Muscle of leg (tissue), 11 donors: ENCODE results near the gene ACKR4. TPM values are rescaled to one million over a fixed set of nuclear protein-coding genes. Genes with fewer than 3 reads are reported as not detected.
"Not testable (repeated sequence)": the region's sequence is repeated elsewhere in the genome, so short reads cannot be mapped to it uniquely, and the experiment has no call there.

ENCODE experiments used
- DNase-seq: peaks from one replicate; pipeline ENCODE4 v3.0.0; 2013
- H3K27ac ChIP-seq: one replicate; pipeline ENCODE4 v1.5.1; 2013; ENCODE audit warnings: mild to moderate bottlenecking, low read length, control low read depth
- H3K27me3 ChIP-seq: one replicate; pipeline ENCODE4 v1.6.1; 2013; ENCODE audit warnings: low read length; ENCODE audit not compliant: control insufficient read depth, insufficient read depth
- H3K36me3 ChIP-seq: one replicate; pipeline ENCODE4 v1.6.1; 2013; ENCODE audit warnings: low read length; ENCODE audit not compliant: control insufficient read depth, insufficient read depth
- H3K4me1 ChIP-seq: one replicate; pipeline ENCODE4 v1.6.1; 2013; ENCODE audit warnings: low read length; ENCODE audit not compliant: control insufficient read depth, insufficient read depth
- H3K4me3 ChIP-seq: one replicate; pipeline ENCODE4 v1.5.1; 2013; ENCODE audit warnings: low read length, control low read depth
- H3K9me3 ChIP-seq: replicated peaks from 2 replicates; pipeline ENCODE4 v1.6.1; 2013; ENCODE audit warnings: low read depth, low read length; ENCODE audit not compliant: control insufficient read depth
- whole genome bisulfite sequencing: methylation state at CpG from one replicate; pipeline ENCODE4 v1.1.5; 2013; ENCODE audit warnings: missing lambda C conversion rate; ENCODE audit not compliant: insufficient coverage; 5-methylcytosine and 5-hydroxymethylcytosine counted together
- polyA plus RNA-seq, 8 donors: library from polyadenylated mRNA; unstranded; fragments of 120-200 nt; gene quantifications; one replicate each; pipeline versions ENCODE4 v1.2.1 to v1.2.3, GENCODE V29; 2013; ENCODE audit warnings: inconsistent platforms in 1 of 8, low replicate concordance in 1 of 8; ENCODE audit not compliant: insufficient read length in 8 of 8, insufficient read depth in 1 of 8
- total RNA-seq: library from RNA; stranded (reverse); fragments of 120-200 nt; gene quantifications from one replicate; pipeline ENCODE4 v1.2.4, GENCODE V29; 2013

The ACKR4 gene
- total and polyA plus RNA-seq, 9 donors, result 0.28 to 8.0 (median 0.68) TPM

DNA sequence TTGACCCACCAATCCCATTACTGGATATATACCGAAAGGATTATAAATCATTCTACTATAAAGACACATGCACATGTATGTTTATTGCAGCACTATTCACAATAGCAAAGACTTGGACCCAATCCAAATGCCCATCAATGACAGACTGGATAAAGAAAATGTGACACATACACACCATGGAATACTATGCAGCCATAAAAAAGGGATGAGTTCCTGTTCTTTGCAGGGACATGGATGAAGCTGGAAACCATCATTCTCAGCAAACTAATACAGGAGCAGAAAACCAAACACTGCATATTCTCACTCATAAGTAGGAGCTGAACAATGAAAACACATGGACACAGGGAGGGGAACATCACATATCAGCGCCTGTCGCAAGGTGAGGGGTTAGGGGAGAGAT is 18.2 kb downstream of the ACKR4 start:
- whole genome bisulfite sequencing, result no CpG with 5 or more reads among the region's 3 CpGs
- not testable (repeated sequence) for H3K4me3 ChIP-seq, H3K36me3 ChIP-seq, H3K4me1 ChIP-seq, H3K9me3 ChIP-seq, DNase-seq, H3K27ac ChIP-seq, H3K27me3 ChIP-seq

DNA sequence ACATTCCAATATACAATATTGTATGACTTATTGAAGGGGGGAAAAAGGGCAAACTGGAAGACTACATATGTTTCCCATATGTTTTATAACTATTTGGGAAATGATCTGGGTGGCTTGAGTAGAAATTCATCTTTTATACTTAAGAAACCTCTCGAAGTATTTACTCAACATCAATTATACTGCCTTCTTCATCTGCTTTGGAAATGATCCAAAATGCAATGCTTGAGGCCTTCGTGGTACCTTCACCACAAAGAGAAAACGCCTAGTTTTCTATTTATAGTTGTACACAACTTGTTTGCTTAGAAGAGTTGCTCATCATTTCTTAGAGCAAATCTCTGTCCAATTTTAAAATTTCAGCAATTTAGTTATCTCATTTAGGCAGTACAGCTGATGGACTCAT is 18.8 kb downstream of the ACKR4 start:
- DNase-seq, result no peak
- no peaks in the 10 kb centered on the region for H3K27me3 ChIP-seq
- WGBS, result no CpG with 5 or more reads among the region's 3 CpGs
- H3K9me3 ChIP-seq, result no peaks in the 10 kb centered on the region
- H3K36me3 ChIP-seq, result peaks cover 2% of the 10 kb centered on the region
- no peak overlapping the region for H3K27ac ChIP-seq
- H3K4me1 ChIP-seq, result no peaks in the 10 kb centered on the region
- H3K4me3 ChIP-seq, result no peak overlapping the region

- peaks cover 2% of the 10 kb centered on the region for H3K36me3 ChIP-seq
Observed at GRCh38 chr3:132616780-132617179, 19.7 kb downstream of the ACKR4 start.

GRCh38 chr3:132622148-132622547 is 25.1 kb downstream of the ACKR4 start:
- Histone ChIP-seq H3K9me3 (no peaks in the 10 kb centered on the region), H3K4me3 (no peak overlapping the region), H3K27me3 (no peaks in the 10 kb centered on the region), H3K4me1 (no peaks in the 10 kb centered on the region), H3K27ac (no peak overlapping the region), H3K36me3 (peaks cover 2% of the 10 kb centered on the region)
- no peak for DNase-seq
- no CpG with 5 or more reads among the region's 1 CpG for WGBS

More at GRCh38 chr3:132616780-132617179, 19.7 kb downstream of the ACKR4 start:
- Histone ChIP-seq H3K27ac (no peak overlapping the region), H3K9me3 (no peaks in the 10 kb centered on the region), H3K27me3 (no peaks in the 10 kb centered on the region), H3K4me3 (no peak overlapping the region), H3K4me1 (no peaks in the 10 kb centered on the region)
- DNase-seq, result no peak
- WGBS, result 71% methylated on average over 1 of the region's 1 CpG

GRCh38 chr3:132622761-132623160 is 25.7 kb downstream of the ACKR4 start:
- no peaks in the 10 kb centered on the region for H3K4me1 ChIP-seq
- no CpG with 5 or more reads among the region's 1 CpG for WGBS
- no peak overlapping the region for H3K4me3 ChIP-seq
- no peaks in the 10 kb centered on the region for H3K9me3 ChIP-seq
- peaks cover 7% of the 10 kb centered on the region for H3K36me3 ChIP-seq
- no peaks in the 10 kb centered on the region for H3K27me3 ChIP-seq
- no peak overlapping the region for H3K27ac ChIP-seq
- DNase-seq, result no peak

- DNase-seq, result no peak
- WGBS, result no CpG with 5 or more reads among the region's 1 CpG
- Histone ChIP-seq H3K4me1 (no peaks in the 10 kb centered on the region), H3K27me3 (no peaks in the 10 kb centered on the region), H3K4me3 (no peak overlapping the region), H3K27ac (no peak overlapping the region), H3K36me3 (peaks cover 8% of the 10 kb centered on the region), H3K9me3 (no peaks in the 10 kb centered on the region)
Observed at GRCh38 chr3:132623646-132624045, 26.6 kb downstream of the ACKR4 start.

DNA sequence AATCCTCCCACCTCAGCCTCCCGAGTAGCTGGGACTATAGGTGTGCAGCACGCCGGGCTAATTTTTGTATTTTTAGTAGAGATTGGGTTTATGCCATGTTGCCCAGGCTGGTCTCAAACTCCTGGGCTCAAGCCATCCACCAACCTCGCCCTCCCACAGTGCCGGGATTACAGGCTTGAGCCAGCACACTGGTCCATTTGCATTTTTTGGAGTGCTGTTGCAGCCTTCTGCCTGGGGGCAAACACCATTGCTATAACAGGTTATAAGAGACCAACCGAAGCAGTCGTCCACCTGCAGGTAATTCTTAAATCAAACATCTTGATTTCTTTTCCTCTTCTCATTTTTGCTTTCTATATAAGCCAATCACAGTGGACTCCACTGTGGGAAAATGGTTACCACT is 27.7 kb downstream of the ACKR4 start:
- 93% methylated on average over 4 of the region's 7 CpGs for WGBS

DNA sequence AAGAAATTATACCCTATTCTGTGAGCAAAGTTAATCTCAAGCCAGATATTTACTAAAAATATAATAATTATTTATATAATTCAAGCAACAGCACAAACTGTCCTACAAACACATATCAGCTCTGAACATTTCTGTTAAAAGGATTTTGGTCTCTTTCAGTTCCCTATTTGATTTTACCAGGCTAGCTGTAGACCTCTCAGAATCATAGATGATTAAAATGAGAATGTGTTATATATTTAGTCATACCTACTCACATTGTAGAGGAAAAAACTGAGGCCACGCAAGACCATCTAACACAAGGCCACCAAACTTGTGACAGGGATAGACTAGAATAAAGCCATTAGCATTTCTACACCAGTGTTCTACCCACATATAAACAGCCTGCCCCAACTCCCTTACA is 28.5 kb downstream of the ACKR4 start:
- Histone ChIP-seq H3K36me3 (peaks cover 8% of the 10 kb centered on the region), H3K4me1 (no peaks in the 10 kb centered on the region), H3K27ac (no peak overlapping the region), H3K4me3 (no peak overlapping the region), H3K27me3 (no peaks in the 10 kb centered on the region), H3K9me3 (no peaks in the 10 kb centered on the region)
- no peak for DNase-seq
- no CpG with 5 or more reads among the region's 1 CpG for WGBS

More for the DNA sequence above, 27.7 kb downstream of the ACKR4 start:
- DNase-seq, result no peak
- Histone ChIP-seq H3K36me3 (peaks cover 8% of the 10 kb centered on the region), H3K4me3 (no peak overlapping the region), H3K27ac (no peak overlapping the region), H3K27me3 (no peaks in the 10 kb centered on the region), H3K4me1 (no peaks in the 10 kb centered on the region), H3K9me3 (no peaks in the 10 kb centered on the region)

DNA sequence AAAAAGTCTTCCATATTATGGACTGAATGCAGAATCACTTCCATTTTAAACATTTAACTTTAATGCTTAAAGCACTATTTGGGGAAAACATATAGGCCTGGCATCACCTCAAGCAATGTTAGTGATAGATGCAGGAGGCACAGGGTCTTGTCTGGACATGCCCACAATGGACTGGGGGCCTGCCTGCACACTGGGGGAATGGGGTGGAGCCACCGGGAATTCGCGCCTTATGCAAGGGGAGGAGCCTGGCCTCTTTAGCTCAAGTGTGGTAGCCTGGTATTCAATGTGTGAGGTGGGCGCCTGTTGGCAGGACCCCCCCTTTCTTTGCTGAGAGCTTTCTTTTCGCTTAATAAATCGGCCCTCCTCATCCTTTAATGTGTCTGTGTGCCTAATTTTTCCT is 29.9 kb downstream of the ACKR4 start:
- H3K4me1 ChIP-seq, result no peaks in the 10 kb centered on the region
- peaks cover 8% of the 10 kb centered on the region for H3K36me3 ChIP-seq
- no peak overlapping the region for H3K4me3 ChIP-seq
- no CpG with 5 or more reads among the region's 6 CpGs for whole genome bisulfite sequencing
- DNase-seq, result no peak
- H3K27me3 ChIP-seq, result no peaks in the 10 kb centered on the region
- no peak overlapping the region for H3K27ac ChIP-seq
- no peaks in the 10 kb centered on the region for H3K9me3 ChIP-seq

DNA sequence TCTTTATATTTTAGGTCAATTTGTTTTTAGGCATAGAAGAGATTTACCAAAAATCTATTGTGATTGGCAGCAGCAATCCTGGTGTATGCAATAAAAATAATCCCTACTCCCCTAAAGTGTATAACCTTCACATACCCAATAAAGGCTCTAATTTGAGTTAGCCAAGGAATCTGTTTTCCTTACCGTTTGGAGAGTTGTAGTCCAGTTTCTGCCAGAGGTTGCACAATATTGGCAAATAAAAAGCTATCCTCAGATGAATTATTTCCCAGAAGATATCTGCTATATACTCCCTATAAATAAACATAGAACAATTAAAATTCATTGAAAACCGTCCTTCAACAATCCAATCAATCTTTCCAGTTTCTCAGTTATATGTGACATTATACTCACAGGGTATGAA is 31.1 kb downstream of the ACKR4 start:
- DNase-seq, result no peak
- Histone ChIP-seq H3K4me1 (no peaks in the 10 kb centered on the region), H3K27ac (no peak overlapping the region), H3K27me3 (no peaks in the 10 kb centered on the region), H3K9me3 (no peaks in the 10 kb centered on the region), H3K4me3 (no peak overlapping the region), H3K36me3 (peaks cover 8% of the 10 kb centered on the region)
- WGBS, result no CpG with 5 or more reads among the region's 2 CpGs

DNA sequence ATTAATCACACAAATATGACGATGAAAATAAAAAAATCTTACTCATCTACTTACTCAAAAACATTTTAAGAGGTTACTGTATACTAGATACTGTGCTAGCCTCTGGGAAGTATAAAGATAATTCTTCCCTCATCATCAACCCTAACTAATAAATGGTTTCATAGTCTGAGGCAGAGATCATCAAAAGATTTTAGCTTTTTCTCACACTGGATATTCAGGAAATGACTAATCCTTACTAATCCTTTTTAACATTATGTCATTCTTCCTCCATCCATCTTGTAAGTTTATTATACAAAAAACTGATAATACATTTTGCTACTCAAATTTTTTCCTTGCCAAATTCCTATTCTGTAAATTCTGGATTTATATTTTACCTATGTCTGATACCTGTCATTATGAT is 32.9 kb downstream of the ACKR4 start:
- Histone ChIP-seq H3K4me3 (no peak overlapping the region), H3K27me3 (no peaks in the 10 kb centered on the region), H3K36me3 (peaks cover 8% of the 10 kb centered on the region), H3K27ac (no peak overlapping the region), H3K4me1 (no peaks in the 10 kb centered on the region), H3K9me3 (no peaks in the 10 kb centered on the region)
- WGBS, result no CpG with 5 or more reads among the region's 1 CpG
- no peak for DNase-seq
